GM12864 (cell line): ENCODE data around the gene PTDSS2.
"Not testable (repeated sequence)": the region's sequence is repeated elsewhere in the genome, so short reads cannot be mapped to it uniquely, and the experiment has no call there.

Experiments
- DNase-seq: peaks from one replicate; pipeline ENCODE4 v3.0.0-alpha.2; 2011; ENCODE audit warnings: low read depth
- H3K4me3 ChIP-seq: 2 replicates; pipeline ENCODE4 v1.5.1; 2011; ENCODE audit warnings: mild to moderate bottlenecking, low read depth, low read length, control low read depth
- CTCF ChIP-seq: IDR thresholded peaks from 2 replicates; pipeline ENCODE4 v1.5.1; 2011; ENCODE audit warnings: low read depth, mild to moderate bottlenecking, moderate library complexity, low read length, control low read depth, inconsistent platforms; ENCODE audit errors: missing control alignments

The PTDSS2 gene

GRCh38 chr11:468036-468435, 18.0 kb downstream of the PTDSS2 start:
- TF ChIP-seq CTCF: no peak
- H3K4me3 ChIP-seq: no peak overlapping the region
- DNase-seq: no peak

GRCh38 chr11:468493-468892, 18.4 kb downstream of the PTDSS2 start:
- no peak for TF ChIP-seq CTCF
- DNase-seq: no peak
- H3K4me3 ChIP-seq: no peak overlapping the region

DNA sequence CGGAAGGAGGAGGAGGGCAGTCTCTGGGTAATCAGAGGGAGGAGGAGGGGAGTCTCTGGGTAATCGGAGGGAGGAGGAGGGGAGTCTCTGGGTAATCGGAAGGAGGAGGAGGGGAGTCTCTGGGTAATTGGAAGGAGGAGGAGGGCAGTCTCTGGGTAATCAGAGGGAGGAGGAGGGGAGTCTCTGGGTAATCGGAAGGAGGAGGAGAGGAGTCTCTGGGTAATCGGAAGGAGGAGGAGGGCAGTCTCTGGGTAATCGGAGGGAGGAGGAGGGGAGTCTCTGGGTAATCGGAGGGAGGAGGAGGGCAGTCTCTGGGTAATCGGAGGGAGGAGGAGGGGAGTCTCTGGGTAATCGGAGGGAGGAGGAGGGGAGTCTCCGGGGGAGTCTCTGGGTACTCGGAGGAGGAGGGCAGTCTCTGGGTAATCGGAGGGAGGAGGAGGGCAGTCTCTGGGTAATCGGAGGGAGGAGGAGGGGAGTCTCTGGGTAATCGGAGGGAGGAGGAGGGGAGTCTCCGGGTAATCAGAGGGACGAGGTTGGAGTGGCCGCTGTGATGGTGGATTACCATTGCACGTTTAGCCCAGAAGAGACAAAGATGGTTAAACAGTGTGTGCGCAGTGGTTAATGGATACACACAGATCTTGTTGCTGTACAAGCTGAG, 19.1 kb downstream of the PTDSS2 start:
- DNase-seq, H3K4me3 ChIP-seq: not testable (repeated sequence)

DNA sequence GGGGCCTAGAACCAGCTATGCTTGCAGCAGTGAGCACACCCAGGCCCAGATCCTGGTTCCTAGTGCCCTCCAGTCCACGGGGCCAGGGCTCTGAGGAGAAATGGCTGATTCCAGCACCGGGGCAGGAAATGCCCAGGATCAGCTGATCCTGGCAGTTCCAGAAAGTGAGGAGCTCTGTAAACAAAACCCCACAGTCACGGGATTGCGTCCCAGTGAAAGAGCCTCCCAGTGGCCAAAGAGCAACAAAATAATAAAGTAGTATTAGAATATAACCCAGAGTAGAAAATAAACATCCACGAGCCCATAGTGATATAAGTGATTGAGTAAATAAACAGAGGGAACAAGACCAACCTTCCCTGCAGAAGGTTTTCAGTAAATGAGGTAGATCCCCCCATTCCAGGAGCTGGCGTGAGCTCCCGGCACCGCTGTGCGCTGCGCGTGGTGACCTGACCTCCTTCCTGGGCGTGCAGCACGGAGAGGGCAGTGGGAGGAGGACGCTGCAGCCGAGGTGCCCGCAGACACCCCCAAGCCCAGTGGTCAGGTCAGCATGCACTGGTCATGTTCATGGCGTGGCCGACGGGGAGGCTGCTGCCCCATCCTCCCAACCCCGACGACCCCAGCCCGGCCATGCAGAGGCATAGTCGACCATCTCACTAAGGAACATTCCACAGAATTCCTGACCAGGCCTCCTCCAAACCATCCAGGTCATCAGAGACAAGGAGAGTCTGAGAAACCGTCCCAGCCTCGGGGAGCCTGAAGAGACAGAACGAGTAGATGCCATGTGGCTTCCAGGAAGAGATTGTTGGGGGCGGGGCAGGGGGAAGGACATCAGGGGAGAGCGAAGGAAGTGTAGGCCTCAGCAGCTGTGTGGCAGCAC, 19.8 kb downstream of the PTDSS2 start:
- no peak overlapping the region for H3K4me3 ChIP-seq
- TF ChIP-seq CTCF: no peak
- no peak for DNase-seq

DNA sequence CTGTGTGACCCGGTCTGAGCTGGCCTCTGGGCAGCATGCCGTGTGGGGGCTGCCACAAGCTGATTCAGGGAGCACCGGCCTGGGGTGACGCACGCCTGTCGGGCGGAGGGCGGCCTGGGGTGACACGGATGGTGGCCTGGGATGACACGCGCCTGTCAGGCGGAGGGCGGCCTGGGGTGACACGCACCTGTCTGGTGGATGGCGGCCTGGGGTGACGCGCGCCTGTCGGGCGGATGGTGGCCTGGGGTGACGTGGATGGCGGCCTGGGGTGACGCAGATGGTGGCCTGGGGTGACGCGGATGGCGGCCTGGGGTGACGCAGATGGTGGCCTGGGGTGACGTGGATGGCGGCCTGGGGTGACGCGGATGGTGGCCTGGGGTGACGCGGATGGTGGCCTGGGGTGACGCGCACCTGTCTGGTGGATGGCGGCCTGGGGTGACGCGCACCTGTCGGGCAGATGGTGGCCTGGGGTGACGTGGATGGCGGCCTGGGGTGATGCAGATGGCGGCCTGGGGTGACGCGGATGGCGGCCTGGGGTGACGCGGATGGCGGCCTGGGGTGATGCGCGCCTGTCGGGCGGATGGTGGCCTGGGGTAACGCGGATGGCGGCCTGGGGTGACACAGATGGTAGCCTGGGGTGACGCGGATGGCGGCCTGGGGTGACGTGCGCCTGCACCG, 21.5 kb downstream of the PTDSS2 start:
- no peak for DNase-seq
- H3K4me3 ChIP-seq: no peak overlapping the region
- TF ChIP-seq CTCF: no peak

DNA sequence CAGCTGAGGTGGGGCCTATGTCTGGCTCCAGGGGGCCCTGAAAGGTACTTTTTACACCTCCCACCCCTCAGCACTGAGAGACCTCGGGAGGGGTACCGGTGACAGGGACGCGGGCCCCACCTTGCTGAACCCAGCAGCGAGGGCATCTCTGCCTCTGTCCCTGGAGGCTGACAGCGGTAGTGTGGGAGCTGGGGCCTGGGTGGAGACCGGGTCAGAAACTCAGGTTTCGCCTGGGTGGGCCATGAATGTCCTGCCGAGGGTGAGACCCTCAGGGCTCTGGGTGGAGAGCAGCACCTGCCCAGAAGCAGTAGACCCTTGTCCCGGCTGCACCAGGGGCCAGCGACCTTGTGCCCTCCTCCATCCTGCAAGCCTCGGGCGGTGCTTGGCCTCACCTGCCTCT, 22.2 kb downstream of the PTDSS2 start:
- no peak for DNase-seq
- H3K4me3 ChIP-seq: no peak overlapping the region
- TF ChIP-seq CTCF: no peak

DNA sequence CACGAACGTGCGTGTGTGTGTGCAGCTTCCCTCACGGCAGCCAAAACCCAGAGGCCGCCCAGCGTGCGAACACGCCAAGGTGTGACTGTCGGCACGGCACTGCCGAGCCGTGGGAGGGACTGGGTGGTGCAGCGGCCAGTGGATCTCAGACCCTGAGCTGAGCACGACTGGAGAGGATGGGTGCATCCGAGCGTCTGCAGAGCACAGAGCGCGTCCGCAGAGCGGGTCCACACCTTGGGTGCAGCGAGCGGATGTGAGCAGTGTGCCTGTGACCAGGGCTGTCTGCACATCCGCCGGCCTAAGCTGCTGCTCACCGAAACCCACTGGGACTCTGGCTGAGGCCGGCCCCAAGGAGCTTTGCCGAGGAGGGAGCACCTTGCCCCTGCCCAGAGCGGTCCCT, 22.7 kb downstream of the PTDSS2 start:
- TF ChIP-seq CTCF: no peak
- no peak for DNase-seq
- no peak overlapping the region for H3K4me3 ChIP-seq
